ENCODE measurements around the gene HS3ST3A1. TPM values are rescaled to one million over a fixed set of nuclear protein-coding genes. Genes with fewer than 3 reads are reported as not detected.

The HS3ST3A1 gene
- total and polyA plus RNA-seq, 2 of the 8 experiments (the other 6 are each of a cell fraction or from before 2014, with no cell fraction given) = 5.4 to 5.7 TPM

DNA sequence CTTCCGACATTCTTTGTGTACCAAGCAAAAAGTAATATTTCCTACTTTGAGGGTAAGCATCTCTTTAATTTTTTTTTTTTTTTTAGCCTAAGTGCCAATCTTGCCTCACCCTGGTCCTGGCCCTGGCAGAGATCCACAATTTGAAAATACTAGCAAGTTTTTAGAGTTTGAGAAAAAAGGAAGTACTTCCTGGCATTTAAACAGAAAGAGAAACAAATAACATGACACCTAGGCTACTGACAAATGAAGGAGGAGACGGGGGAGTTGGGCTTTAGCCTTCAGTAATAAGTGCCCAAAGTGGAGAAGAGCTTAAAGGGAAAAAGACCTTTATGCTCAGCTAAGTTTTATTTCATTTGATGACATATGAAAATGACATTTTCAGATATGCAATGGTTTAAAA is 92.8 kb downstream of the HS3ST3A1 start:
- no peaks in the 10 kb centered on the region for H3K23me2 ChIP-seq (ENCODE audit: low read depth, low read length)
- H2BK12ac ChIP-seq (ENCODE audit: low read depth, low read length) = no peak overlapping the region
- no peak overlapping the region for H2BK5ac ChIP-seq (ENCODE audit: low read depth, low read length)
- CTCF ChIA-PET (ENCODE audit: partially characterized antibody) = no interaction called here
- no peak overlapping the region for H3K23ac ChIP-seq (ENCODE audit: insufficient read length)
- H4K8ac ChIP-seq (ENCODE audit: extremely low read depth, insufficient read depth, low read length) = no peak overlapping the region
- 85% methylated on average over 2 of the region's 2 CpGs; no CpG with 5 or more reads in 1 of the 2 experiments for WGBS, 2 experiments (ENCODE audit: extremely low coverage in 1 of 2, insufficient coverage in 1 of 2, insufficient read length in 1 of 2, insufficient replicate concordance in 2 of 2, low coverage in 1 of 2, low lambda C conversion rate in 2 of 2, missing lambda C conversion rate in 1 of 2)
- no peaks in the 10 kb centered on the region for H3K79me1 ChIP-seq (ENCODE audit: low read depth, low read length)
- POLR2A ChIA-PET (ENCODE audit: partially characterized antibody) = no interaction called here
- no peak overlapping the region for H3K4ac ChIP-seq (replicated peaks; ENCODE audit: insufficient read length, low read depth, low read length)
- no peak overlapping the region for H3K9ac ChIP-seq (replicated peaks in 1 of 4; ENCODE audit: extremely low read depth in 1 of 4, low read depth in 3 of 4, low read length in 3 of 4)
- H3K4me1 ChIP-seq (replicated peaks in 1 of 4; ENCODE audit: control insufficient read depth in 3 of 4, insufficient read depth in 4 of 4, low read length in 3 of 4) = peaks cover 0 to 2% (median 0%) of the 10 kb centered on the region in 4 experiments; a peak in 2 of 7 replicates
- FAIRE-seq (no peak), DNase-seq (ENCODE audit: low read depth in 1 of 2, low spot score in 2 of 2) (no peak)
- no peak overlapping the region for H3K18ac ChIP-seq (ENCODE audit: extremely low read depth, low read length)
- H3K36me3 ChIP-seq (ENCODE audit: control insufficient read depth in 2 of 4, insufficient read depth in 4 of 4, low read length in 3 of 4) = no peaks in the 10 kb centered on the region
- H4K5ac ChIP-seq (ENCODE audit: insufficient read length, low read depth, low read length) = no peak overlapping the region
- H2AK5ac ChIP-seq (ENCODE audit: low read depth, low read length) = no peak overlapping the region
- no peak overlapping the region for H2BK15ac ChIP-seq (ENCODE audit: low read length)
- no peak overlapping the region for H3K14ac ChIP-seq (ENCODE audit: insufficient read length)
- no peaks in the 10 kb centered on the region for H3K79me2 ChIP-seq (ENCODE audit: control insufficient read depth in 1 of 2, insufficient read depth in 2 of 2, low read length in 2 of 2)
- H4K91ac ChIP-seq (replicated peaks; ENCODE audit: insufficient read length, low read length) = no peak overlapping the region
- H3K4me2 ChIP-seq (ENCODE audit: insufficient read depth in 1 of 2, low read depth in 2 of 2, low read length in 2 of 2) = no peak overlapping the region
- no peak overlapping the region for H2BK20ac ChIP-seq (ENCODE audit: low read length)
- H3K4me3 ChIP-seq (ENCODE audit: extremely low read depth in 1 of 4, insufficient read depth in 2 of 4, low read depth in 3 of 4, low read length in 4 of 4) = no peak overlapping the region
- H3K27me3 ChIP-seq (replicated peaks in 1 of 4; ENCODE audit: control insufficient read depth in 3 of 4, extremely low read depth in 1 of 4, insufficient read depth in 3 of 4, low read length in 3 of 4) = no peaks in the 10 kb centered on the region
- H3K56ac ChIP-seq (replicated peaks; ENCODE audit: insufficient read length, low read depth, low read length) = no peak overlapping the region
- H3K9me3 ChIP-seq (ENCODE audit: insufficient read depth in 2 of 2, low read depth in 1 of 2, low read length in 1 of 2) = no peaks in the 10 kb centered on the region
- no peak overlapping the region for H2AFZ ChIP-seq (ENCODE audit: low read length)
- no peak overlapping the region for H2BK120ac ChIP-seq (replicated peaks; ENCODE audit: low read depth, low read length)
- H4K20me1 ChIP-seq (replicated peaks in 1 of 2; ENCODE audit: control insufficient read depth in 1 of 2, insufficient read depth in 2 of 2, low read length in 2 of 2) = no peaks in the 10 kb centered on the region
- no peak overlapping the region for H3K27ac ChIP-seq (ENCODE audit: low read depth, low read length)
- no peak for TF ChIP-seq POLR2AphosphoS5 (IDR thresholded peaks at IDR 0.05; ENCODE audit: low read depth, low read length)
- no peak for TF ChIP-seq KDM5A (IDR thresholded peaks at IDR 0.05; ENCODE audit: low read length)
- no peak for TF ChIP-seq JUN (IDR thresholded peaks at IDR 0.05; ENCODE audit: low read depth, low read length)
- no peak for TF ChIP-seq NRF1 (IDR thresholded peaks at IDR 0.05; ENCODE audit: low read depth, low read length)
